Measurements from ENCODE around the gene FSHB. TPM values are rescaled to one million over a fixed set of nuclear protein-coding genes. Genes with fewer than 3 reads are reported as not detected.

The FSHB gene
- total RNA-seq, 1 experiment from 2014 or later = not detected

DNA sequence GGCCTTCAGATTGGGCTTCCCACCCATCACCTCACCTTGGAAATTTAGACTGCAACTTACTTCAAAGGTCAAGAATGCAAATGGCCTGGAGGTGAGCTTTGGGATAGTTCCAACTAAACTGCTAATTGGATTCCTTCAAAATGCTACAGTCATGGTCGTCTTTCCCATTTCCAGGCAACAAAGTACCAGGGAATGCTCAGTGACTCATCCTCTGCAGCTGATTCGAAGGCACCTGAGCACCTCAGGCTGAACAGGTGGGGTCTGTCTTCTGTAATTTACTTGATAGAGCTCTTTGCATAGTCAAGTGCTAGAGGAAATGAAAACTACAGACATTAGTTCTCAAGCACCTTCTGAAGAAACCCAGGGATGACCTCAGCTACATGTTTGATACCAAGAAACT is 20.5 kb upstream of the FSHB start:
- Histone ChIP-seq H4K20me1 (ENCODE audit: control insufficient read depth, insufficient read depth, insufficient read length) (no peaks in the 10 kb centered on the region), H3K18ac (ENCODE audit: insufficient read length, low read depth, low read length) (no peak overlapping the region), H3K4ac (ENCODE audit: low read depth, low read length) (no peak overlapping the region), H3K79me1 (ENCODE audit: insufficient read depth, low read depth, low read length, poor library complexity, severe bottlenecking) (no peaks in the 10 kb centered on the region), H3K56ac (ENCODE audit: insufficient read length, low read depth, low read length) (no peak overlapping the region), H3K14ac (ENCODE audit: insufficient read depth, low read length) (no peak overlapping the region), H2BK20ac (ENCODE audit: low read depth, low read length, poor library complexity, severe bottlenecking) (no peak overlapping the region), H3K27me3 (ENCODE audit: insufficient read depth, low read length) (no peaks in the 10 kb centered on the region), H3K23me2 (ENCODE audit: insufficient read length, low read depth, low read length, poor library complexity, severe bottlenecking) (no peaks in the 10 kb centered on the region), H2BK15ac (ENCODE audit: low read depth, low read length) (no peak overlapping the region), H3K4me2 (ENCODE audit: insufficient read depth, insufficient read length, low read length) (no peak overlapping the region), H4K8ac (replicated peaks; ENCODE audit: insufficient read length, low read depth, low read length) (no peak overlapping the region), H3K9ac (ENCODE audit: extremely low read depth, insufficient read length, low read length) (no peak overlapping the region), H2BK5ac (ENCODE audit: insufficient read length, low read length) (no peak overlapping the region), H2AFZ (ENCODE audit: low read length) (no peak overlapping the region), H3T11ph (ENCODE audit: low read length) (no peak overlapping the region), H2BK120ac (ENCODE audit: low read depth, low read length, poor library complexity, severe bottlenecking) (no peak overlapping the region), H3K79me2 (ENCODE audit: insufficient read depth, low read length) (no peaks in the 10 kb centered on the region), H2BK12ac (ENCODE audit: insufficient read length, low read depth, low read length) (no peak overlapping the region), H2AK5ac (ENCODE audit: insufficient read length, low read length) (no peak overlapping the region), H3K23ac (ENCODE audit: insufficient read length, low read depth, low read length) (no peak overlapping the region), H4K5ac (ENCODE audit: insufficient read length, low read depth, low read length) (no peak overlapping the region), H3K9me3 (ENCODE audit: control insufficient read depth, low read depth, low read length) (no peaks in the 10 kb centered on the region), H4K91ac (ENCODE audit: insufficient read length, low read depth, low read length) (no peak overlapping the region), H3K4me1 (ENCODE audit: insufficient read depth, low read length) (no peaks in the 10 kb centered on the region), H3K27ac (ENCODE audit: insufficient read length, low read depth, low read length) (no peak overlapping the region)
- Mint-ChIP-seq H3K9me3 (no peaks in the 10 kb centered on the region), H3K36me3 (ENCODE audit: insufficient read depth in 1 of 3, low read depth in 3 of 3) (no peaks in the 10 kb centered on the region), H3K4me3 (no peak overlapping the region), H3K27ac (no peak overlapping the region), H3K4me1 (no peaks in the 10 kb centered on the region), H3K27me3 (ENCODE audit: low read depth) (peaks cover 4% of the 10 kb centered on the region; the same call in 1 of the 2 replicates)
- no peak for DNase-seq
- no CpG with 5 or more reads among the region's 2 CpGs for WGBS (ENCODE audit: extremely low coverage, insufficient read length, low lambda C conversion rate)
- TF ChIP-seq, protein P1, sequence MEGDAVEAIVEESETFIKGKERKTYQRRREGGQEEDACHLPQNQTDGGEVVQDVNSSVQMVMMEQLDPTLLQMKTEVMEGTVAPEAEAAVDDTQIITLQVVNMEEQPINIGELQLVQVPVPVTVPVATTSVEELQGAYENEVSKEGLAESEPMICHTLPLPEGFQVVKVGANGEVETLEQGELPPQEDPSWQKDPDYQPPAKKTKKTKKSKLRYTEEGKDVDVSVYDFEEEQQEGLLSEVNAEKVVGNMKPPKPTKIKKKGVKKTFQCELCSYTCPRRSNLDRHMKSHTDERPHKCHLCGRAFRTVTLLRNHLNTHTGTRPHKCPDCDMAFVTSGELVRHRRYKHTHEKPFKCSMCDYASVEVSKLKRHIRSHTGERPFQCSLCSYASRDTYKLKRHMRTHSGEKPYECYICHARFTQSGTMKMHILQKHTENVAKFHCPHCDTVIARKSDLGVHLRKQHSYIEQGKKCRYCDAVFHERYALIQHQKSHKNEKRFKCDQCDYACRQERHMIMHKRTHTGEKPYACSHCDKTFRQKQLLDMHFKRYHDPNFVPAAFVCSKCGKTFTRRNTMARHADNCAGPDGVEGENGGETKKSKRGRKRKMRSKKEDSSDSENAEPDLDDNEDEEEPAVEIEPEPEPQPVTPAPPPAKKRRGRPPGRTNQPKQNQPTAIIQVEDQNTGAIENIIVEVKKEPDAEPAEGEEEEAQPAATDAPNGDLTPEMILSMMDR (conservative IDR thresholded peaks at IDR 0.05) = no peak

Data from H9 (cell line).